ENCODE measurements around the gene MLH3. TPM values are rescaled to one million over a fixed set of nuclear protein-coding genes. Genes with fewer than 3 reads are reported as not detected.
"Not testable (repeated sequence)": the region's sequence is repeated elsewhere in the genome, so short reads cannot be mapped to it uniquely, and the experiment has no call there.

Gene MLH3
- total RNA-seq (2014; rRNA removed): 20.5 and 20.7 TPM in 2 replicates
- polyA plus RNA-seq (2012): 8.2 TPM

- peak; percentile 82 for DNase-seq (ENCODE audit: low read depth)
These were observed at the start of gene MLH3 for GRCh38 chr14:75050852-75051555. Gene MLH3 (minus strand): TSS chr14:75051467. CDS start chr14:75049655, 1,812 bp downstream.

DNA sequence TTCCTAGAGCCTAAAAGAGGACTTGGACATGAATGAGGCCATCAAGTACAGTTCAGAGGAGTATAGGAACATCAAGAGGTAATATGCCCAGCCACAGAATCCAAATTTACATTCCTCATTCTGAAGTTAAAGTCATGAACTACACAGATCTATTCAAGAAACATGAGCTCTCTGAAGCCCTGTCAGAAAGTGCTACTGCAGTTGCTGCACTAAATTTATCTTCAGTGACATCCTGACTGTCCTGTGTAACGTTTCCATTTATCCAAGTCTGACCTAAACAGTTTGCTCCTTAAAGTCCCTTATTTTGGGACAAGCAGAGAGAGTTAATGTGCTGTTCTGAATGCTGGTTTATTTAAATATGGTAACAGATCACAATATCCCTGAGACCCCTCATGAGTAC is 47.4 kb upstream of the MLH3 start:
- DNase-seq (ENCODE audit: low read depth): no peak

DNA sequence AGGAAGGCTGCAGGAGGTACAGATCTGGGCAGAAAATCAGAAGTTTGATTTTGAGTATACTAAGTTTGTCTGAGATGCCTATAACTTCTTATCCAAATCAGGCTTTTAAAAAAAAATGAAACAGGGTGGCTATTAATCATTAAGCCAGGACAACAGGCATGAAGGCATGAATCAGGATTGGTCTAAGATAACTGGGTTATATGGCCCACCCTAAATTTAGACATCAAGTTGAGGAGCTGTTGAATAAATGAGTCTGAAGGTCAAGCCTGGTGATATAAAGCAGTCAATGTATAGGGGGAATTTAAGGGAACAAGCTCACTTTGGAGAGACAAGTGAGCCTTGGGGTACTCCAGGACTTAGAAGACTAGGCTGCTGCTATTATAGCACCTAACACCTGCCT is 46.9 kb upstream of the MLH3 start:
- DNase-seq (ENCODE audit: low read depth): no peak

DNA sequence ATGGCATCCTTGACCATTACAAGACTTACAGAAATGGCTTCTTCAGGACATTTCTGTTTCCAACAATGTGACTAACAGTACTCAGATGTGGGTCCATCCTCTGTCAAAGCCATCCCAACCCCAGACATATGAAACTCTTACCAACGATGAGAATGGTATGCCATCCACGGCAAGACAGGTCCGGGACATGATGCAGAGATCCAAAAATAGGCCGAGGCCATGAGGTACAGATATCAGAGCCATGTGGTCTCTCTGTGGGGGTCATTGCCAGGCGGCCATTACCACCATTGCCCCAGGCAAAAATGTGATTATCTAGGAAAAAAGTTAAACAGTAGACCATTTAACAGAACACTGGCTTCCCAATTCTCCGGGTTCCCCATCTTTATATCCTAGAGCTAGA is 45.7 kb upstream of the MLH3 start:
- DNase-seq (ENCODE audit: low read depth): no peak

- DNase-seq (ENCODE audit: low read depth): no peak
These were observed 44.4 kb upstream of the MLH3 start for GRCh38 chr14:75095690-75096089.

- DNase-seq (ENCODE audit: low read depth): no peak
These were observed 43.6 kb upstream of the MLH3 start for GRCh38 chr14:75094896-75095295.

DNA sequence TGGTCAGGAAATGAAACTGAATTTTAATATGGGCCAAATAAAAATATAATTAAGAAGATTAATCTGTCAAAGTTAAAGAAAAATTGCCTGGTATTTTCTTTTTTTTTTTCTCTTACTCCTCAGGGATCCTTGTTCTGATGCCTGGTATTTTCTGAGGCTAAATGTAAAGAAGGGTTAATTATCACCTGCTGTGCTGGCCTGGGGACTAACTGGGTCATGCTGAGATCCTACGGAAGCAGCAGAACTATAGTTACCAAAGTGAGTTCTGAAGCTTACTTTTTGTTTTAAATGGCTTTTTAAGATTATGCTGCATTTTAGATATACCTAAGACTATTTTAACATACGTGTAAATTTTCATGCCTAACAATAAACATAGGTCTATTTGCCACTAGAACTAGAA is 41.4 kb upstream of the MLH3 start:
- no peak for DNase-seq (ENCODE audit: low read depth)

DNA sequence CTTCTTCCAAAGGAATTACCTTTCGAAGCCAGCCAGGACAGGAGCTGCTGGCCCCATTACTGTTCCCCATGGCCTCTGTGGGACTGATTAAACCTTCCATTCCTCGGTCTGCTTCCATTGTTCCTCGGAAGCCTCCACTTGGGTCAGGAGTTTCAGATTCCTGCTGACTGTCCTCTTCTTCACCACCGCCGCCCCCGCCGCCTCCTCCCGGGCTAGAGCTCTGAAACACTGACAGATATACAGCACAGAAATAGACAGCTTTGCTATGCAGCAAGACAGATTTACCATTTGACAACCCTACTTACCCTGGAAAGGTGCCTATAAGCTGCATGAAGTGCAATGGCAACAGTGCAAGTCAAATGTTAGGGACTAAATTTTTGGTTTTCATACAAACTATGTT is 40.0 kb upstream of the MLH3 start:
- DNase-seq (ENCODE audit: low read depth): no peak

GRCh38 chr14:75090353-75090752 is 39.1 kb upstream of the MLH3 start:
- DNase-seq (ENCODE audit: low read depth): no peak

- DNase-seq (ENCODE audit: low read depth): peak; percentile 55
These were observed 37.5 kb upstream of the MLH3 start for GRCh38 chr14:75088566-75089373.

GRCh38 chr14:75088153-75088552 is 36.9 kb upstream of the MLH3 start:
- no peak for DNase-seq (ENCODE audit: low read depth)

- no peak for DNase-seq (ENCODE audit: low read depth)
These were observed 33.2 kb upstream of the MLH3 start for GRCh38 chr14:75084513-75084912.

DNA sequence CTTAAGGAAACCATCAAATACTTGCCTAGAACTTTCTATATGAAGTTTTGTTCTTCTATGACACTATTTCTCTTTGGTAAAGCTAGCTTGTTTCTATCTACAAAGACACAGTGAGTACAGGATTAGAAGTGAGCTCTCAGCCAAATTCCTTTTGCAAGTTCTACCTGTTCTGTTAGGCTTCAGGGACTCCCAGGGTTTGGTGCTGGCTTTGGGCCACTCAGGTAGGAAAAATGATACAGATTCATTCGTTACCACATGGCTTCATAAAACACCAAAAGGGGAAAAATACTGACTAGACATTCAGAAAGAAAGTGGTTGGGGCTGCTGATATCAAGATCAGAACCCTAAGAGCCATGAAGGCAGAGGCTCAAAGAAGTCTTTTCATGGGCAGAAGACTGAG is 32.0 kb upstream of the MLH3 start:
- DNase-seq (ENCODE audit: low read depth): no peak

- DNase-seq (ENCODE audit: low read depth): no peak
These were observed 30.5 kb upstream of the MLH3 start for GRCh38 chr14:75081660-75082229.

DNA sequence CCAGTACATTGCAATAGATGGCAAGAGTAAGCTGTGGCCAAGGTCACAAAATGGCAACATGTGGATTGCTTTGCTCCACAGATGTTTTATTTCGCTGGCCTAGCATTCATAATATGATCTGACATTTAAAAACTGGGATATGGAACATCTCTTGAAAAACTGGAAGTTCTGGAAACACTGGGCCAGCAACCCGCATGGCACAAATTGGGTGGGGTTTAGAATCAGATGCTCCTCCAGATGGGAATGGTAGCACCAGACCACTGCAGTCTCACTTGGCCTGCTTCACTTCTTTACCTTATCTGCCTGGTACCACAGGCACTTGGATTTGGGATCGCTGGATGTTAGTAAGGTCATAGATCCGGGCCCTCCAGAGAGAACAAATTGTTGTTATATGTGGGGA is 28.3 kb upstream of the MLH3 start:
- no peak for DNase-seq (ENCODE audit: low read depth)

DNA sequence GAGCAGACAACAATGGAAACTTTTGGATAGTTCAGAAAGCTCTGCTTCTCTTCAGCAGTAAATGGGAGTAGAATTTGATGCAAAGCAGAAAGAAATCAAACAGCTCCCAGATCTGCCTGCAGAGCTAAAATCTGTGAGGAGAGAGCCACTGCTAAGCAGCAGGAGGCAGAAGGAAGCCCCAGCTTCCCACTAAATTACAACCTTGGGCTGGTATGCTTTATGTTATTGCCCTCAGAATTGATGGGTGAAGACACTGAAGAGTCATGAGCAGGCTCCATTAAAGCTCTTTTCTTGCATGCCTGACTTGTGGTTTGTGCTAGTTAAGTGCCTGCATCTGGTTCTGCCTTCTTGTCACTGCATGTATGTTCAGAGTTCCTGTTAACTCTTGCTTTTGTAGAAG is 26.5 kb upstream of the MLH3 start:
- no peak for DNase-seq (ENCODE audit: low read depth)

DNA sequence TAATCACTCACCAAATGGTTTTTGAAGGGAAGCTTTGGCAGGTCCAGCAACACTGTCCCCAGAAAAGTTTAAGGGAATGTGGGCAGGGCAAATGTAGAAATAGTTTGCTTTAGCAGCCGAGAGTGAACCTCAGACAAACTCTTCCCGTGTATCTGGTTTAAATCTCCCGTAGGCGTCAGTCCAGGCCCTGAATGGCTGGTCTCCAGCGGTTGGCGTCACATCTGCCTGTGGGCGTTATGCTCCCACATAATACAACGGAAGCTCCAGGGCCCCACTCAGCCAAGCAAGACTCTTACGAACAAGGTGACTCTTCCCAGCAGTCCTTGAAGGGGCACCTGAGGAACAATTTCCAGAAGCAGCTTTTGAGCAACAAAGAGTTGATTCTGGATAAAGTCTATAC is 19.1 kb upstream of the MLH3 start:
- DNase-seq (ENCODE audit: low read depth): no peak

DNA sequence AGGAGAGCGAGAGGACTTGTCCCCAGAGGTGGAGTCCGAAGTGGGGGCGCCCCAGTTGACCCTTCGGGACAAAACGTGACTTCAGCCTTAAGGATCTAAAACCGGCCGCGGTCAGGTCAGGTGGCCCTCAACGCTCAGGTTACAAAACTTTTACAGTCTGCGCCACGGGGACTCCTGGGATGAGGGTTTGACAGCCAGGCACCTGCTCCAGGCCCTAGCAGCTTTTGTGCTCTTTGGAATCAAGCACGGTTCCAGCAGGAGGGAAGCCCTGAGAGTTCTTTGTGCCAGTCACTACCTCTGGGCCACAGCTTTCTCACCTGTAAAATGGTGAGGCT is 18.5 kb upstream of the MLH3 start:
- no peak for DNase-seq (ENCODE audit: low read depth)

DNA sequence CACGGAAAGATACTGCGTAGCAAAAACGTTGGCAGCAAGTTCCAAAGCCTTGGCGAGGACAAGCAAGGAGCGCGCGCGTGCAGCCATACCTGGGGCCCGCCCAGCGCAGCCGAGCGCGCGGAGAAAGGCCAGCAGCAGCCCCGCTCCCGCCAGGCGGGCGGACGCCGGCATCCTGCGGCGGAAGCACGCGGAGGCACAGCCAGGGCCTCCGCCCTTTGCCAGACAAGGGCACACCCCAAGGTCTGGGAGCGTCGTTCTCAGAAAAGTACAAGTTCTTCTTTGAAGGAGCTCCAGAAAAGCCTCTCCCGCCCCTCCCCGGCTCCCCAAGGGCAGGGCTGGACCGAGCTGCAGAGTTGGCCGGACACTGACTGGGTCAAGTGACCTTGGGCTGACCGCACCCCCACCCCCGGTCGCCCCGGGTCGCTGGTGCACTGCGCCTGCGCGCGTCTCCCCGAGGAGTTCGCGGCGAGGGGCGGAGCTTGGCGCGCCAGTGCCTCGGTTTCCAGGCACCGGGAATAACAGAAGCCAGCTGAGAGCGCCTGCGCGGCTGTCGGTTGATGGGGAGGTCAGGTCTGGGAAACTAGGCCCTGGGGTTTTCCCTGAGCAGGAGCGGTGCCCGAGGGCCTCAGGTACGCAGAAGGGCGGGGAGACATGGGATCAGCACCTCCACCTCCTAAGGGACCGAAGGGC is 18.0 kb upstream of the MLH3 start, which contains the start of gene ZC2HC1C:
Gene ZC2HC1C (plus strand): TSS at position 521 of the 690 bp plus-strand sequence. CDS start 933 bp downstream, outside the sequence.
- peak; percentile 89 for DNase-seq (ENCODE audit: low read depth)

GRCh38 chr14:75068294-75069120 is 17.2 kb upstream of the MLH3 start:
- DNase-seq (ENCODE audit: low read depth): peak; percentile 32

DNA sequence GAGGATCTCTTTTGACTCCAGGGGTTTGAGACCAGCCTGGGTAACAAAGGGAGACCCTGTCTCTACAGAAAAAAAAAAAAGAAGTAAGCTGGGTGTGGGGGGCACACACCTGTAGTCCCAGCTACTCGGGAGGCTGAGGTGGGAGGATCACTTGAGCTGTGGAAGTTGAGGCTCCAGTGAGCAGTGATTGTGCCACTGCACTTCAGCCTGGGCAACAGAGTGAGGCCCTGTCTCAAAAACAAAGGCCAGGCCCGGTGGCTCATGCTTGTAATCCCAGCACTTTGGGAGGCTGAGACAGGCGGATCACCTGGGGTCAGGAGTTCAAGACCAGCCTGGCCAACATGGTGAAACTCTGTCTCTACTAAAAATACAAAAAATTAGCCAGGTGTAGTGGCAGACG is 16.5 kb upstream of the MLH3 start:
- not testable (repeated sequence) for DNase-seq (ENCODE audit: low read depth)

Data from LHCN-M2 (cell line).